Neuronal stem cell (in vitro differentiated cells): ENCODE measurements around the gene TMEM255B.

Experiments
- DNase-seq: peaks from one replicate; pipeline ENCODE4 v3.0.0-alpha.2; 2013; ENCODE audit warnings: low spot score
- H2AFZ ChIP-seq: one replicate; pipeline ENCODE4 v1.6.1; 2013; ENCODE audit warnings: mild to moderate bottlenecking, low read length, inconsistent platforms
- H2AK5ac ChIP-seq: 2 replicates; pipeline ENCODE4 v1.6.1; 2013; ENCODE audit warnings: low read depth, mild to moderate bottlenecking, inconsistent platforms, low read length, moderate library complexity, mixed read lengths
- H2BK120ac ChIP-seq: 2 replicates; pipeline ENCODE4 v1.6.1; 2013; ENCODE audit warnings: low read depth, mild to moderate bottlenecking, inconsistent platforms, low read length, moderate library complexity, mixed read lengths
- H2BK12ac ChIP-seq: one replicate; pipeline ENCODE4 v1.6.1; 2013; ENCODE audit warnings: low read length, inconsistent platforms
- H2BK15ac ChIP-seq: 2 replicates; pipeline ENCODE4 v1.6.1; 2013; ENCODE audit warnings: mild to moderate bottlenecking, low read length, inconsistent platforms, mixed read lengths
- H2BK5ac ChIP-seq: one replicate; pipeline ENCODE4 v1.6.1; 2013; ENCODE audit warnings: inconsistent platforms, mild to moderate bottlenecking, low read length, moderate library complexity
- H3K14ac ChIP-seq: one replicate; pipeline ENCODE4 v1.6.1; 2013; ENCODE audit warnings: low read length, inconsistent platforms
- H3K18ac ChIP-seq: 2 replicates; pipeline ENCODE4 v1.6.1; 2013; ENCODE audit warnings: low read length, inconsistent platforms
- H3K23ac ChIP-seq: 2 replicates; pipeline ENCODE4 v1.6.1; 2013; ENCODE audit warnings: low read depth, mild to moderate bottlenecking, mixed read lengths, low read length, inconsistent platforms; ENCODE audit not compliant: poor library complexity
- H3K27ac ChIP-seq: replicated peaks from 3 replicates; pipeline ENCODE4 v1.5.1; 2013; ENCODE audit warnings: low read length, inconsistent platforms
- H3K27me3 ChIP-seq, 3 experiments: 2 replicates each; pipeline ENCODE4 v1.6.1; 2013; ENCODE audit warnings: low read length in 3 of 3, mild to moderate bottlenecking in 2 of 3, inconsistent platforms in 1 of 3, low read depth in 1 of 3, mixed read lengths in 1 of 3, moderate library complexity in 1 of 3; ENCODE audit not compliant: control insufficient read depth in 3 of 3, insufficient read depth in 3 of 3
- H3K36me3 ChIP-seq, 2 donors: replicated peaks in 1 of 2; 2 replicates each; pipeline ENCODE4 v1.6.1; 2013; ENCODE audit warnings: low read length in 2 of 2; ENCODE audit not compliant: control insufficient read depth in 2 of 2, insufficient read depth in 2 of 2
- H3K4ac ChIP-seq: 2 replicates; pipeline ENCODE4 v1.6.1; 2013; ENCODE audit warnings: inconsistent platforms, mild to moderate bottlenecking, low read length, moderate library complexity
- H3K4me1 ChIP-seq, 2 donors: 1 replicate in 1 of 2; 2 replicates in 1 of 2; pipeline ENCODE4 v1.6.1; 2013; ENCODE audit warnings: low read length in 2 of 2, low read depth in 1 of 2; ENCODE audit not compliant: control insufficient read depth in 2 of 2, insufficient read depth in 1 of 2
- H3K4me2 ChIP-seq: one replicate; pipeline ENCODE4 v1.6.1; 2013; ENCODE audit warnings: mild to moderate bottlenecking, low read length, inconsistent platforms; ENCODE audit not compliant: insufficient read depth, poor library complexity, severe bottlenecking
- H3K4me3 ChIP-seq, 2 donors: 2 replicates each; pipeline ENCODE4 v1.5.1; 2013; ENCODE audit warnings: low read length in 2 of 2, mild to moderate bottlenecking in 2 of 2, inconsistent platforms in 1 of 2, moderate library complexity in 1 of 2
- H3K79me1 ChIP-seq: one replicate; pipeline ENCODE4 v1.6.1; 2013; ENCODE audit warnings: low read depth, mild to moderate bottlenecking, inconsistent platforms, low read length, moderate library complexity
- H3K9ac ChIP-seq: one replicate; pipeline ENCODE4 v1.6.1; 2013; ENCODE audit warnings: mild to moderate bottlenecking, low read depth, low read length, inconsistent platforms; ENCODE audit not compliant: poor library complexity
- H3K9me3 ChIP-seq, 2 donors: replicated peaks in 1 of 2; 2 replicates each; pipeline versions ENCODE3 to v1.6.1; 2013; ENCODE audit warnings: low read length in 2 of 2, mild to moderate bottlenecking in 2 of 2, inconsistent platforms in 1 of 2, low read depth in 1 of 2, mixed read lengths in 1 of 2, moderate library complexity in 1 of 2; ENCODE audit not compliant: control insufficient read depth in 2 of 2, insufficient read depth in 1 of 2
- H4K8ac ChIP-seq: one replicate; pipeline ENCODE4 v1.6.1; 2013; ENCODE audit warnings: low read depth, mild to moderate bottlenecking, inconsistent platforms, low read length, moderate library complexity
- H4K91ac ChIP-seq: one replicate; pipeline ENCODE4 v1.6.1; 2013; ENCODE audit warnings: low read length, low read depth, mild to moderate bottlenecking, inconsistent platforms; ENCODE audit not compliant: poor library complexity
- WGBS, 2 donors: extraction: QIAGEN DNeasy Blood & Tissue Kit; methylation state at CpG; one replicate each; pipeline ENCODE4 v1.1.7; 2013; ENCODE audit warnings: missing lambda C conversion rate in 2 of 2, mixed read lengths in 1 of 2; ENCODE audit not compliant: insufficient read length in 2 of 2, insufficient replicate concordance in 1 of 2; ENCODE audit errors: extremely low coverage in 2 of 2; 5-methylcytosine and 5-hydroxymethylcytosine counted together

TMEM255B gene

GRCh38 chr13:113809934-113810333 lies 50.9 kb downstream of the TMEM255B start:
- H3K27ac ChIP-seq = no peak overlapping the region
- H3K79me1 ChIP-seq = peaks cover 3% of the 10 kb centered on the region
- H2AK5ac ChIP-seq = no peak overlapping the region
- H3K9me3 ChIP-seq = peaks cover 13 to 15% of the 10 kb centered on the region in 2 donors
- H3K36me3 ChIP-seq = no peaks in the 10 kb centered on the region
- no peak overlapping the region for H4K8ac ChIP-seq
- H3K14ac ChIP-seq = no peak overlapping the region
- WGBS, 2 donors = no CpG with 5 or more reads among the region's 2 CpGs
- H2BK5ac ChIP-seq = no peak overlapping the region
- H3K9ac ChIP-seq = no peak overlapping the region
- no peak overlapping the region for H3K4me2 ChIP-seq
- no peak overlapping the region for H2AFZ ChIP-seq
- H3K27me3 ChIP-seq = no peaks in the 10 kb centered on the region
- no peak overlapping the region for H2BK120ac ChIP-seq
- no peak overlapping the region for H2BK15ac ChIP-seq
- DNase-seq = no peak
- no peak overlapping the region for H3K18ac ChIP-seq
- no peak overlapping the region for H3K4me3 ChIP-seq
- H3K4ac ChIP-seq = no peak overlapping the region
- H4K91ac ChIP-seq = no peak overlapping the region
- H3K4me1 ChIP-seq = no peaks in the 10 kb centered on the region
- H3K23ac ChIP-seq = no peak overlapping the region
- no peak overlapping the region for H2BK12ac ChIP-seq

- no peak overlapping the region for H2BK5ac ChIP-seq
- H3K4me1 ChIP-seq = no peaks in the 10 kb centered on the region
- H3K9me3 ChIP-seq = peaks cover 13 to 15% of the 10 kb centered on the region in 2 donors
- H2AK5ac ChIP-seq = no peak overlapping the region
- H3K23ac ChIP-seq = no peak overlapping the region
- H4K8ac ChIP-seq = no peak overlapping the region
- no peak overlapping the region for H3K4me3 ChIP-seq
- H3K18ac ChIP-seq = peak overlapping the region; percentile 53
- no peak overlapping the region for H3K27ac ChIP-seq
- no peak overlapping the region for H2BK15ac ChIP-seq
- no peak for DNase-seq
- no peaks in the 10 kb centered on the region for H3K27me3 ChIP-seq
- peaks cover 3% of the 10 kb centered on the region for H3K79me1 ChIP-seq
- no CpG with 5 or more reads among the region's 14 CpGs for WGBS, 2 donors
- H2AFZ ChIP-seq = no peak overlapping the region
- H2BK12ac ChIP-seq = no peak overlapping the region
- no peak overlapping the region for H3K4ac ChIP-seq
- no peak overlapping the region for H3K14ac ChIP-seq
- no peak overlapping the region for H3K9ac ChIP-seq
- no peak overlapping the region for H4K91ac ChIP-seq
- H2BK120ac ChIP-seq = no peak overlapping the region
- no peak overlapping the region for H3K4me2 ChIP-seq
- no peaks in the 10 kb centered on the region for H3K36me3 ChIP-seq
These were observed 51.6 kb downstream of the TMEM255B start for GRCh38 chr13:113810640-113811039.

GRCh38 chr13:113811081-113811928 lies 52.3 kb downstream of the TMEM255B start:
- Histone ChIP-seq H3K23ac (no peak overlapping the region), H3K14ac (peak overlapping the region; percentile 8), H3K79me1 (peaks cover 3% of the 10 kb centered on the region), H3K9ac (no peak overlapping the region), H3K4me3 (no peak overlapping the region), H3K27me3 (no peaks in the 10 kb centered on the region), H2AFZ (no peak overlapping the region), H2BK120ac (no peak overlapping the region), H3K4me2 (no peak overlapping the region), H2BK12ac (no peak overlapping the region), H3K36me3 (no peaks in the 10 kb centered on the region), H2BK5ac (no peak overlapping the region), H4K8ac (no peak overlapping the region), H3K4ac (no peak overlapping the region), H3K4me1 (no peaks in the 10 kb centered on the region), H3K9me3 (peaks cover 13 to 14% of the 10 kb centered on the region in 2 donors), H4K91ac (no peak overlapping the region), H3K18ac (peak overlapping the region; percentile 64), H2BK15ac (no peak overlapping the region), H2AK5ac (peak overlapping the region; percentile 63), H3K27ac (no peak overlapping the region)
- no peak for DNase-seq
- no CpG with 5 or more reads among the region's 30 CpGs for WGBS, 2 donors

- H3K18ac ChIP-seq = no peak overlapping the region
- DNase-seq = no peak
- no peak overlapping the region for H2BK5ac ChIP-seq
- H3K27me3 ChIP-seq = no peaks in the 10 kb centered on the region
- no peak overlapping the region for H3K9ac ChIP-seq
- no peak overlapping the region for H2AFZ ChIP-seq
- no peak overlapping the region for H3K4me2 ChIP-seq
- no peak overlapping the region for H3K4me3 ChIP-seq
- peak overlapping the region; percentile 71 for H3K14ac ChIP-seq
- no peak overlapping the region for H4K91ac ChIP-seq
- peaks cover 3% of the 10 kb centered on the region for H3K79me1 ChIP-seq
- H2AK5ac ChIP-seq = peak overlapping the region; percentile 63
- no peak overlapping the region for H3K4ac ChIP-seq
- peak overlapping the region; percentile 55 for H3K23ac ChIP-seq
- no peak overlapping the region for H2BK120ac ChIP-seq
- H2BK15ac ChIP-seq = no peak overlapping the region
- H3K36me3 ChIP-seq = no peaks in the 10 kb centered on the region
- no peak overlapping the region for H3K27ac ChIP-seq
- no peak overlapping the region for H2BK12ac ChIP-seq
- no CpG with 5 or more reads among the region's 51 CpGs for WGBS, 2 donors
- H3K9me3 ChIP-seq = peaks cover 11 to 13% of the 10 kb centered on the region in 2 donors
- peaks cover under 1 to 5% of the 10 kb centered on the region in 2 donors for H3K4me1 ChIP-seq
- H4K8ac ChIP-seq = no peak overlapping the region
These were observed 53.4 kb downstream of the TMEM255B start for GRCh38 chr13:113812178-113813040.
